SK-N-SH (cell line): ENCODE results near the gene MAGI3. TPM values are rescaled to one million over a fixed set of nuclear protein-coding genes. Genes with fewer than 3 reads are reported as not detected.

Experiments used
- CTCF ChIA-PET: fragments of 300-600, 350-600 bp; formaldehyde crosslinking; extraction: SDS; loops from one replicate; lab custom pipeline; 2021; lab: Yijun Ruan, JAX
- POLR2A ChIA-PET: fragments of 350-600 bp; sonication (Branson Sonifier 250); formaldehyde crosslinking; extraction: SDS; loops from one replicate; lab custom pipeline; 2020; ENCODE audit warnings: antibody characterized with exemption, inconsistent platforms; lab: Yijun Ruan, JAX
- DNase-seq: peaks from one replicate; pipeline ENCODE4 v3.0.0; 2012
- H2AFZ ChIP-seq: fragments of 200-600 bp; sonication (generic); 2 replicates; pipeline ENCODE4 v1.8.1; 2016; ENCODE audit warnings: antibody characterized with exemption, mild to moderate bottlenecking, low read depth
- H3F3A ChIP-seq: fragments of 200-600 bp; sonication (generic); replicated peaks from 2 replicates; pipeline ENCODE3; 2016; ENCODE audit warnings: antibody characterized with exemption, mild to moderate bottlenecking; ENCODE audit not compliant: insufficient read depth
- H3K27ac ChIP-seq, 2 experiments: fragments of 200-500 bp in 1 of 2; fragments of 200-600 bp in 1 of 2; sonication (Bioruptor generic) in 1 of 2; sonication (generic), shearing (Covaris generic) in 1 of 2; 2 replicates each; pipeline versions ENCODE4 v1.5.1 to v1.6.1; 2014 to 2016; ENCODE audit warnings: low read depth in 2 of 2, inconsistent platforms in 1 of 2, low read length in 1 of 2, mild to moderate bottlenecking in 1 of 2, mixed read lengths in 1 of 2
- H3K27me3 ChIP-seq: fragments of 200-600 bp; sonication (generic), shearing (Covaris generic); 2 replicates; pipeline ENCODE4 v1.6.1; 2016; ENCODE audit warnings: mixed run types; ENCODE audit not compliant: insufficient read depth
- H3K36me3 ChIP-seq, 2 experiments: fragments of 200-500 bp in 1 of 2; fragments of 200-600 bp in 1 of 2; sonication (Bioruptor generic) in 1 of 2; sonication (generic) in 1 of 2; replicated peaks in 1 of 2; 2 replicates each; pipeline versions ENCODE3 to v1.5.1; 2014 to 2016; ENCODE audit warnings: low read length in 1 of 2, mild to moderate bottlenecking in 1 of 2; ENCODE audit not compliant: insufficient read depth in 2 of 2, control insufficient read depth in 1 of 2
- H3K4me1 ChIP-seq, 2 experiments: fragments of 200-500 bp in 1 of 2; fragments of 200-600 bp in 1 of 2; sonication (Bioruptor generic) in 1 of 2; sonication (generic), shearing (Covaris generic) in 1 of 2; 2 replicates each; pipeline versions ENCODE4 v1.5.1 to v1.6.1; 2014 to 2016; ENCODE audit warnings: low read depth in 1 of 2, low read length in 1 of 2, mixed run types in 1 of 2; ENCODE audit not compliant: insufficient read depth in 2 of 2, control insufficient read depth in 1 of 2
- H3K4me2 ChIP-seq: fragments of 200-600 bp; sonication (generic), shearing (Covaris generic); 2 replicates; pipeline ENCODE4 v1.6.1; 2017; ENCODE audit warnings: mixed run types
- H3K4me3 ChIP-seq, 2 experiments: fragments of 200-500 bp in 1 of 2; fragments of 200-600 bp in 1 of 2; sonication (Bioruptor generic) in 1 of 2; sonication (generic), shearing (Covaris generic) in 1 of 2; 2 replicates each; pipeline versions ENCODE4 v1.5.1 to v1.8.1; 2014 to 2016; ENCODE audit warnings: low read depth in 2 of 2, inconsistent platforms in 1 of 2, low read length in 1 of 2, mild to moderate bottlenecking in 1 of 2, mixed read lengths in 1 of 2, moderate library complexity in 1 of 2
- H3K79me2 ChIP-seq: fragments of 200-600 bp; sonication (generic); 2 replicates; pipeline ENCODE4 v1.8.1; 2017; ENCODE audit warnings: mild to moderate bottlenecking; ENCODE audit not compliant: insufficient read depth
- H3K9ac ChIP-seq: fragments of 200-600 bp; sonication (generic); 2 replicates; pipeline ENCODE4 v1.6.1; 2017; ENCODE audit warnings: mixed run types
- H3K9me2 ChIP-seq: fragments of 200-600 bp; sonication (generic); 2 replicates; pipeline ENCODE4 v1.6.1; 2017; ENCODE audit warnings: mixed run types
- H3K9me3 ChIP-seq: fragments of 200-600 bp; sonication (generic); 2 replicates; pipeline ENCODE4 v1.6.1; 2017; ENCODE audit warnings: mixed run types, mild to moderate bottlenecking, moderate library complexity
- H4K20me1 ChIP-seq: fragments of 200-600 bp; sonication (generic); 2 replicates; pipeline ENCODE4 v1.6.1; 2017; ENCODE audit warnings: mild to moderate bottlenecking, mixed run types; ENCODE audit not compliant: insufficient read depth
- CTCF ChIP-seq: fragments of 200-600 bp; sonication (generic); IDR thresholded peaks from 2 replicates; pipeline ENCODE4 v1.6.1; 2017; ENCODE audit warnings: antibody characterized with exemption, mild to moderate bottlenecking, moderate library complexity
- ELF1 ChIP-seq: IDR thresholded peaks from 2 replicates; pipeline ENCODE4 v1.4.0; 2012
- FOXJ3 ChIP-seq: sonication (generic); formaldehyde crosslinking; IDR thresholded peaks from 2 replicates; pipeline ENCODE4 v1.5.1; 2020; ENCODE audit warnings: mild to moderate bottlenecking, missing genetic modification reagents
- POLR2AphosphoS5 ChIP-seq: IDR thresholded peaks from 2 replicates; pipeline ENCODE4 v1.6.1; 2012; ENCODE audit warnings: low read depth, low read length
- RCOR1 ChIP-seq: fragments of 150-350 bp; IDR thresholded peaks from 2 replicates; pipeline ENCODE4 v1.6.1; 2017; ENCODE audit warnings: antibody characterized with exemption, low read length
- RXRA ChIP-seq: IDR thresholded peaks from 2 replicates; pipeline ENCODE4 v1.4.0; 2012; ENCODE audit warnings: low read depth, mild to moderate bottlenecking, borderline replicate concordance
- SMC3 ChIP-seq: IDR thresholded peaks from 2 replicates; pipeline ENCODE4 v1.6.1; 2012; ENCODE audit warnings: low read depth, low read length, improper control_type of control experiment
- TCF12 ChIP-seq: IDR thresholded peaks from 2 replicates; pipeline ENCODE4 v1.4.0; 2012
- USF1 ChIP-seq: IDR thresholded peaks from 2 replicates; pipeline ENCODE4 v1.4.0; 2012; ENCODE audit warnings: low read depth, borderline replicate concordance
- ZBTB33 ChIP-seq: IDR thresholded peaks from 2 replicates; pipeline ENCODE4 v1.4.0; 2012; ENCODE audit warnings: low read depth, borderline replicate concordance
- WGBS: methylation state at CpG from one replicate; pipeline ENCODE4 v1.1.6; 2017; ENCODE audit warnings: low lambda C conversion rate; 5-methylcytosine and 5-hydroxymethylcytosine counted together
- polyA plus RNA-seq, 3 experiments: library from polyadenylated mRNA; depleted of rRNA; stranded (reverse); fragments of >200 nt; gene quantifications; 2 replicates each; pipeline ENCODE4 v1.2.3, GENCODE V29; 2012
- small RNA-seq, 7 experiments: library from RNA; depleted of rRNA; stranded (forward); fragments of <200 nt; gene quantifications; one replicate each; pipeline ENCODE3, GENCODE V24; 2012

MAGI3 gene
- polyA plus RNA-seq, 1 of the 3 experiments (the other 2 are of a cell fraction), result 2.9 TPM

GRCh38 chr1:113734357-113735055, 344.2 kb downstream of the MAGI3 start:
- H3K9me2 ChIP-seq, result no peaks in the 10 kb centered on the region
- 94% methylated on average over 2 of the region's 2 CpGs for WGBS
- no peaks in the 10 kb centered on the region for H3K79me2 ChIP-seq
- no peak overlapping the region for H3K4me3 ChIP-seq
- POLR2A ChIA-PET, result no interaction called here
- TF ChIP-seq CTCF (no peak), ELF1 (no peak), RCOR1 (no peak), TCF12 (no peak), FOXJ3 (CRISPR knock-in tag) (no peak), USF1 (no peak), SMC3 (no peak), POLR2AphosphoS5 (no peak), ZBTB33 (no peak), RXRA (no peak)
- TF ChIP-seq, all 33 proteins: peak for 0
- Histone ChIP-seq H3K9ac (no peak overlapping the region), H3F3A (no peaks in the 10 kb centered on the region), H3K4me1 (no peaks in the 10 kb centered on the region), H2AFZ (no peak overlapping the region), H3K27ac (no peak overlapping the region), H3K36me3 (peaks cover 41 to 44% of the 10 kb centered on the region in 2 experiments), H3K9me3 (no peaks in the 10 kb centered on the region), H4K20me1 (no peaks in the 10 kb centered on the region), H3K27me3 (no peaks in the 10 kb centered on the region), H3K4me2 (no peak overlapping the region)
- DNase-seq, result no peak
- CTCF ChIA-PET, result no interaction called here

Small RNAs within 50 kb of the gene (small RNA-seq; reads per million reads assigned to genes)
- gene MTND5P20, result 0 reads per million in 7 experiments
